GM23338 (cell line): ENCODE data around the gene GNRH2. TPM values are rescaled to one million over a fixed set of nuclear protein-coding genes. Genes with fewer than 3 reads are reported as not detected.

ENCODE experiments used
- ATAC-seq: fragments of 200-7000 bp; cut with Tn5 transposase; 3 replicates; pipeline ENCODE4 v1.9.1; 2020
- DNase-seq: peaks from one replicate; pipeline ENCODE4 v3.0.0-alpha.2; 2015; ENCODE audit warnings: low spot score
- H2AFZ ChIP-seq: fragments of 200-600 bp; sonication (generic); 2 replicates; pipeline ENCODE4 v1.8.0; 2016; ENCODE audit warnings: antibody characterized with exemption, mild to moderate bottlenecking, moderate library complexity
- H3F3A ChIP-seq: fragments of 200-600 bp; sonication (generic); replicated peaks from 2 replicates; pipeline ENCODE4 v1.8.0; 2017; ENCODE audit warnings: antibody characterized with exemption, mixed run types, low read depth
- H3K27ac ChIP-seq: fragments of 200-600 bp; sonication (generic); 2 replicates; pipeline ENCODE4 v1.6.1; 2016; ENCODE audit warnings: low read depth
- H3K27me3 ChIP-seq: fragments of 200-600 bp; sonication (generic); 2 replicates; pipeline ENCODE4 v1.8.0; 2016; ENCODE audit warnings: mild to moderate bottlenecking, mixed run types, moderate library complexity; ENCODE audit not compliant: insufficient read depth
- H3K36me3 ChIP-seq: fragments of 200-600 bp; sonication (generic); 2 replicates; pipeline ENCODE4 v1.8.0; 2016; ENCODE audit warnings: mild to moderate bottlenecking; ENCODE audit not compliant: insufficient read depth
- H3K4me1 ChIP-seq: fragments of 200-600 bp; sonication (generic); 2 replicates; pipeline ENCODE4 v1.8.0; 2016; ENCODE audit warnings: mild to moderate bottlenecking, moderate library complexity; ENCODE audit not compliant: insufficient read depth
- H3K4me2 ChIP-seq: fragments of 200-600 bp; sonication (generic); 2 replicates; pipeline ENCODE4 v1.7.1; 2017; ENCODE audit warnings: mixed run types
- H3K4me3 ChIP-seq: fragments of 200-600 bp; sonication (generic); 2 replicates; pipeline ENCODE4 v1.6.1; 2016; ENCODE audit warnings: mixed run types
- H3K79me2 ChIP-seq: fragments of 200-600 bp; sonication (generic); replicated peaks from 2 replicates; pipeline ENCODE4 v1.8.0; 2017; ENCODE audit warnings: mild to moderate bottlenecking; ENCODE audit not compliant: insufficient read depth
- H3K9me2 ChIP-seq: fragments of 200-600 bp; sonication (generic); 2 replicates; pipeline ENCODE4 v1.8.0; 2017; ENCODE audit not compliant: insufficient read depth
- H4K20me1 ChIP-seq: fragments of 200-600 bp; sonication (generic); replicated peaks from 2 replicates; pipeline ENCODE4 v1.8.0; 2017; ENCODE audit warnings: mild to moderate bottlenecking; ENCODE audit not compliant: insufficient read depth
- H3K27ac Mint-ChIP-seq: 2 replicates; pipeline ENCODE4 v1.8.0; 2020; ENCODE audit warnings: inconsistent platforms, mild to moderate bottlenecking, moderate library complexity, mixed read lengths
- H3K27me3 Mint-ChIP-seq: 3 replicates; pipeline ENCODE4 v1.8.0; 2022; ENCODE audit warnings: low read depth, mild to moderate bottlenecking, moderate library complexity, mixed read lengths, inconsistent platforms; ENCODE audit not compliant: insufficient read depth, poor library complexity
- H3K36me3 Mint-ChIP-seq: 3 replicates; pipeline ENCODE4 v1.8.0; 2021; ENCODE audit warnings: low read depth, mild to moderate bottlenecking, inconsistent platforms, moderate library complexity, mixed read lengths
- H3K4me1 Mint-ChIP-seq: 3 replicates; pipeline ENCODE4 v1.8.0; 2020; ENCODE audit warnings: mild to moderate bottlenecking, inconsistent platforms, mixed read lengths
- H3K4me3 Mint-ChIP-seq: 3 replicates; pipeline ENCODE4 v1.8.0; 2021; ENCODE audit warnings: moderate library complexity, mild to moderate bottlenecking, inconsistent platforms, mixed read lengths
- H3K9me3 Mint-ChIP-seq: 3 replicates; pipeline ENCODE4 v1.8.0; 2020; ENCODE audit warnings: moderate library complexity, mild to moderate bottlenecking, inconsistent platforms, mixed read lengths
- CTCF ChIP-seq, 2 experiments: fragments of 200-600 bp in 1 of 2; sonication (generic) in 1 of 2; conservative IDR thresholded peaks; 2 replicates each; pipeline versions ENCODE4 v1.5.1 to v1.6.1; 2016 to 2017; ENCODE audit warnings: antibody characterized with exemption in 2 of 2, low read depth in 2 of 2, mild to moderate bottlenecking in 2 of 2, moderate library complexity in 1 of 2
- EZH2 ChIP-seq: fragments of 200-600 bp; sonication (generic); IDR thresholded peaks from one replicate; pipeline ENCODE4 v1.8.0; 2017; ENCODE audit warnings: antibody characterized with exemption, mild to moderate bottlenecking, low read depth; ENCODE audit not compliant: unreplicated experiment
- EZH2phosphoT487 ChIP-seq: fragments of 200-600 bp; sonication (generic); IDR thresholded peaks from one replicate; pipeline ENCODE4 v1.8.1; 2018; ENCODE audit warnings: antibody characterized with exemption; ENCODE audit not compliant: unreplicated experiment
- JUNB ChIP-seq: IDR thresholded peaks from one replicate; pipeline ENCODE4 v1.6.1; 2016; ENCODE audit warnings: antibody characterized with exemption; ENCODE audit not compliant: unreplicated experiment
- NANOG ChIP-seq: IDR thresholded peaks from 2 replicates; pipeline ENCODE4 v1.6.1; 2016; ENCODE audit warnings: antibody characterized with exemption, borderline replicate concordance
- POLR2AphosphoS5 ChIP-seq: IDR thresholded peaks from 2 replicates; pipeline ENCODE4 v1.6.1; 2016; ENCODE audit warnings: antibody characterized with exemption, low read depth
- REST ChIP-seq: IDR thresholded peaks from one replicate; pipeline ENCODE4 v1.6.1; 2018; ENCODE audit warnings: antibody characterized with exemption; ENCODE audit not compliant: unreplicated experiment
- STAT1 ChIP-seq: IDR thresholded peaks from one replicate; pipeline ENCODE4 v1.6.1; 2016; ENCODE audit warnings: antibody characterized with exemption; ENCODE audit not compliant: unreplicated experiment
- ZNF114 ChIP-seq: fragments of 250-450 bp; sonication (Bioruptor Pico); IDR thresholded peaks from 2 replicates; pipeline ENCODE4 v1.5.0; 2020; ENCODE audit warnings: mild to moderate bottlenecking, moderate library complexity
- polyA plus RNA-seq: library from polyadenylated mRNA; unstranded; fragments of >200 nt; fragmentation: Nextera tagmentation; extraction: Ambion mirVana; gene quantifications from 2 replicates; pipeline ENCODE4 v1.2.1, GENCODE V29; 2016
- total RNA-seq: library from RNA; depleted of rRNA; stranded (reverse); fragments of >200 nt; shearing (Covaris generic); gene quantifications from 2 replicates; pipeline ENCODE4 v1.2.3, GENCODE V29; 2014

GNRH2 gene
- total and polyA plus RNA-seq, 2 experiments from 2014 or later, result not detected

- Histone ChIP-seq H3K9me2 (no peaks in the 10 kb centered on the region), H3K36me3 (no peaks in the 10 kb centered on the region; the same call in 1 of the 2 replicates), H3F3A (no peaks in the 10 kb centered on the region), H3K27ac (no peak overlapping the region), H3K4me2 (no peak overlapping the region), H3K79me2 (no peaks in the 10 kb centered on the region), H3K27me3 (peaks cover 35% of the 10 kb centered on the region), H2AFZ (no peak overlapping the region), H3K4me1 (no peaks in the 10 kb centered on the region), H4K20me1 (no peaks in the 10 kb centered on the region), H3K4me3 (no peak overlapping the region)
- H3K36me3 Mint-ChIP-seq, result no peaks in the 10 kb centered on the region
- H3K27ac Mint-ChIP-seq, result no peak overlapping the region
- H3K27me3 Mint-ChIP-seq, result peaks cover 17% of the 10 kb centered on the region
- no peak for ATAC-seq
- TF ChIP-seq EZH2phosphoT487, result no peak
- no peak for TF ChIP-seq REST
- H3K4me3 Mint-ChIP-seq, result no peak overlapping the region
- no peak for DNase-seq
- H3K9me3 Mint-ChIP-seq, result no peaks in the 10 kb centered on the region
- no peaks in the 10 kb centered on the region for H3K4me1 Mint-ChIP-seq
Measured at GRCh38 chr20:3090565-3090964, 47.1 kb downstream of the GNRH2 start.

- Mint-ChIP-seq H3K9me3 (no peaks in the 10 kb centered on the region), H3K4me1 (no peaks in the 10 kb centered on the region), H3K4me3 (peak overlapping the region; percentile 81), H3K36me3 (no peaks in the 10 kb centered on the region), H3K27ac (no peak overlapping the region), H3K27me3 (peaks cover 17% of the 10 kb centered on the region)
- Histone ChIP-seq H3K36me3 (no peaks in the 10 kb centered on the region; the same call in 1 of the 2 replicates), H3F3A (no peaks in the 10 kb centered on the region), H3K4me3 (peak overlapping the region; percentile 69), H3K4me1 (no peaks in the 10 kb centered on the region), H3K9me2 (no peaks in the 10 kb centered on the region), H2AFZ (peak overlapping the region; percentile 98), H3K27me3 (peaks cover 35% of the 10 kb centered on the region), H3K79me2 (no peaks in the 10 kb centered on the region), H4K20me1 (no peaks in the 10 kb centered on the region), H3K4me2 (peak overlapping the region; percentile 89), H3K27ac (no peak overlapping the region)
- DNase-seq (peak; percentile 68), ATAC-seq (peak; percentile 89)
- TF ChIP-seq CTCF (conservative IDR thresholded peaks at IDR 0.05; ENCODE audit: low read depth in 2 of 2) (no peak; a peak in 1 of 4 replicates), ZNF114 (no peak), JUNB (no peak), REST (no peak), POLR2AphosphoS5 (no peak; the same call in 1 of the 2 replicates), NANOG (no peak), EZH2 (no peak), STAT1 (no peak)
Measured at GRCh38 chr20:3092611-3093379, 49.4 kb downstream of the GNRH2 start.
